Activated CD4-positive, alpha-beta T cell treated with anti-CD3 and anti-CD28 coated beads, Interleukin-10, Interleukin-2, amounts not matched to agents 100 ng/mL and 50 ng/mL, durations not matched to agents 16 hours and 8 hours (primary cell): ENCODE data around the gene COA8.
A peak's percentile ranks its signal among the peaks of the same experiment; 100 is the strongest.
"Not testable (repeated sequence)": the region's sequence is repeated elsewhere in the genome, so short reads cannot be mapped to it uniquely, and the experiment has no call there.

Experiments
- DNase-seq: peaks from one replicate; pipeline ENCODE4 v3.0.0-alpha.2; 2020

Gene COA8, protein sequence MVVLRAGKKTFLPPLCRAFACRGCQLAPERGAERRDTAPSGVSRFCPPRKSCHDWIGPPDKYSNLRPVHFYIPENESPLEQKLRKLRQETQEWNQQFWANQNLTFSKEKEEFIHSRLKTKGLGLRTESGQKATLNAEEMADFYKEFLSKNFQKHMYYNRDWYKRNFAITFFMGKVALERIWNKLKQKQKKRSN

GRCh38 chr14:103562429-103563225, at the start of gene COA8, which contains the start of gene BAG5:
Gene COA8, plus strand, starts transcription at chr14:103562960. Its CDS starts 42 bp downstream, at chr14:103563002.
Gene BAG5, minus strand, starts transcription at chr14:103562657. Its CDS starts 1,493 bp downstream, at chr14:103561164.
- peak; percentile 91 for DNase-seq

DNA sequence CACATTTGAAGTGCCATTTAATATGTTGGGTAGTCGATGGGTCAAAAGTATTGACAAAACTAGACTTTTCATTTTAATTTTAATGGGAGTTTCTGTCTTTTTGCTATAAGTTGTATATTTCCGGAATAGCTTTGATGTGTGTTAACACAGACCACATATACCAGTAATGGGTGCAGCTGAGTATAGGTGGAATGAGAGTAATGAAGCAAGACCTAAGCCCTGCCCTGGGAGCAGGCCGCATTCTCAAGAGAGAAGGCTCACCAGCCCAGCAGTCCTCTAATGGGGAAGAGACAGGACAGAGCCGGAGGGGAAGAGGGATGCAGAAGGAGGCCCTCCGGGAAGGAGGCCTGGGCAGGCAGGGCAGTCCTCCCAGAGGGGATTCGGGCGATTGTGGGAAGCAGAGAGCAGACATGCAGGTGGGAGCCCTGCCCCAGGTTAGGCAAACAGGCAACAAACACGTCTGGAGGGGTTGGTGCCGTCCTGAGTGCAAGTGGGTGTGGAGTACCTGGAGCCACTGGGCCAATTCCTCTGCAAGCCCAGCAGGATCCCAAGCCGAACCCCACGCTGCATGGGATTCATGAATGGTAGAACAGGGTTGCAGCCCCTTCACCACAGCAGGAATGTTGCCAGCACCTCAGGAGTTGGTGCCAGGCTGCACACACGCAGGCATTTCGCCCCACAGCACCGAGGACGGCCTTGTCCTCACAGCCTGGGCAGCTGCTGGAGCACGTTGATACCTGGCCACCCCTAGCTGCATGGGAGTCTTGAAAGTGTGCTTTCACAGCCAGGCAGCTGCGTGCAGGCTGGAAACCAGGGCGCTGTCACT, 48.0 kb upstream of the COA8 start:
- no peak for DNase-seq

GRCh38 chr14:103516426-103517173, 46.2 kb upstream of the COA8 start:
- no peak for DNase-seq

- DNase-seq = no peak
Measured at GRCh38 chr14:103517174-103517566, 45.6 kb upstream of the COA8 start.

DNA sequence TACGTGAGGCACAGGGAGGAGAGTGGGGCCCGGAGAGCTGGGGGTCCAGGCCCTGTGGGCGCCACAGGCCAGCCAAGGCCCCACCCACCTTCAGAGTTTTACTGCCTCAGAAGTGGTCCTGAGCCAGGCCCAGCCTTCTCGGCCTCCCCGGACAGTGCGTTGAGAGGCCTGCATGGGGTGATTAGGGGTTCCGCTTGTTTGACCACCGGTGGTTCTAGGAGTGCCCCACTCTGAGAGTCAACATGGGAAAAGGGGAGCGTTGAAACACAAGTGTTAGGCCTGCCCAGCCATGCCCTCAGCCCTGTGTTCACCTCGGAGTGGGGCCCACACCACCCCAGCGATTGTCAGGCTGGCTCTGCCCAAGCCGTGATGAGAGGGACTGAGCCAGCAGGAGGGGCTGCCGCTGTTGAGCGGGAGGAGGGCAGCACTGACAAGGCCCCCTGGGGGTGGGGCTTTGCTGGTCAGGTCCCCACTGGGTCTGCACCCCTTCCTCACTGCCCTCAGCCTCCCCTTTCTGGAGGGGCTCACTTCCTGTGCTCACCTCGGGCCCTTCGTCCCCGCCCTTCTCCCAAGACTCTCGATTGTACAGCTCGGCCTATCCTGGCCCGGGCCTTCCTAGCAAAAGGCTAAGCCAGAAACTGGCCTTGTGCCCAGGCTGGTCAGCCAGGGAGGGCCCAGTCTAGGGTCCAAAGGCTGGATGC, 44.9 kb upstream of the COA8 start:
- DNase-seq = no peak

- DNase-seq = peak; percentile 55
Measured at GRCh38 chr14:103518422-103519042, 44.2 kb upstream of the COA8 start.

DNA sequence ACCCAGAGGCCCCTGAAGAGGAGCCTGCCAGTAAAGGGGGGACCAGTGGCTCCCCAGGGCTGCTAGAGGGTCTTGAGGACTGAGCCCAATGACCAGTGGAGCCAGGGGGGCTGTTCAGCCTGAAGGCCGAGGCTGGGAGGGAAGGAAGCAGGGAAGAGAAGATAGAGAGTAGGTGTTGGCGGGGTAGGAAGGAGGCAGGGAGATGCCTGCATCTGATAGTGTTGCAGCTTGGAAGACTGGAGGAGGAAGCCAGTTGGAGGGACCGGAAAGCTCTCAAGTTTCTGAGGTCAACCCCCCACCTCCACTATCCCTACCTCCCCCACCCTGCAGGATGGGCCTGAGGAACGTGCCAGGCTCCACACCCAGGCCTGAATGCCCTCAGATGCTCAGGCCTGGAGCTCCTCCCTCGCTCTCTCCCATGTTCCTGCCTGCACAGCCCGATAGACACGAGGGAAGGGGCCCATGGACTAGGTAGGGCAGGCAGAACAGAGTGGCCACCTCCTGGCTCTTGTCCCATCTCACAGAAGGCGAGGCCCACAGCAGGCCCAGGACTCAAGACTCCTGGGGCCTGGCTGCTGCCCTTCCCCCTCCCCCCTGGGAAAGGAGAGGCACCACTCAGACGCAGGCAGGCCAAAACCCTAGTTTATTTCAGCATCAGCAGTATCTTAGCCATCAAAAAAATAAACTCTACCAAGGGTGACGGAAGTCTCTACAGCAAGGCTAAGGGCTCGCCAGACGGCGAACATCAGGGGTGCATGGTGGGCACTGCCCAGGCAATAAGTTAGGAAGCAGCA, 43.5 kb upstream of the COA8 start:
- no peak for DNase-seq

DNA sequence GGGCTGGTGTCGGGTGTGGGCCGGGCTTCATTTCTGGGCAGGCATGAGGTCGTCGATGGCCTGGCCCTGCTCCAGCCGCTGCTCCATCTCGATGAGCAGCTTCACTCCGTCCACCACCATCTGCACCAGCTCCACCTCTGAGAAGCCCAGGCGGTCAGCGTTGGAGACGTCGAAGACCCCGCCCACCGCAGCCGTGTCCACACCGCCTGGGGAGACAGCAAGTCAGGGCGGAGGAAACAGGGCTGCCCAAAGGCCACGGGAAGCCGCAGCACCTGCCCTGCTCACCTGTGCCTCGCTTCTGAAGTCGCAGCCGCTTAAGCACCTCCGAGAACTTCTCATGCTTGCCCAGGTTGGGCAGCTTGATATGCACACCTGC, 42.9 kb upstream of the COA8 start:
- DNase-seq = no peak

DNA sequence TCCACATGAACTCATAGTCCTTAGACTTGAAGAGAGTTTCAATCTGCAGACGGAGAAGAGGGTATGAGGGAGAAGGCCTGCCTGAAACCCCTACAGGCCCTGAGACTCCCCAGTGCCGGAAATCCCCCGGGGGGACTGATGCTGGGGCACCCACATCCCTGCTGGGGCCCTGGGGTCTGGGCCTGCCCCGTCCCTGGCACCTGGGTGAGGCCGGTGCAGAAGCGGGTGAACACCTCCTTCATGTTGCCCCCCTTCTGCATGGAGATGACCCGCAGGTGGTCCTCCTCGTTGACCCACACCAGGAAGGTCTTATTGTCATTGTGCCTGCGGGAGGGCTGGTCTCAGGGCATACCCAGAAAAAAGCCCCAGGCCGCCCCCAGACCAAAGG, 42.5 kb upstream of the COA8 start:
- no peak for DNase-seq

GRCh38 chr14:103520657-103521437, 41.9 kb upstream of the COA8 start:
- peak; percentile 52 for DNase-seq

DNA sequence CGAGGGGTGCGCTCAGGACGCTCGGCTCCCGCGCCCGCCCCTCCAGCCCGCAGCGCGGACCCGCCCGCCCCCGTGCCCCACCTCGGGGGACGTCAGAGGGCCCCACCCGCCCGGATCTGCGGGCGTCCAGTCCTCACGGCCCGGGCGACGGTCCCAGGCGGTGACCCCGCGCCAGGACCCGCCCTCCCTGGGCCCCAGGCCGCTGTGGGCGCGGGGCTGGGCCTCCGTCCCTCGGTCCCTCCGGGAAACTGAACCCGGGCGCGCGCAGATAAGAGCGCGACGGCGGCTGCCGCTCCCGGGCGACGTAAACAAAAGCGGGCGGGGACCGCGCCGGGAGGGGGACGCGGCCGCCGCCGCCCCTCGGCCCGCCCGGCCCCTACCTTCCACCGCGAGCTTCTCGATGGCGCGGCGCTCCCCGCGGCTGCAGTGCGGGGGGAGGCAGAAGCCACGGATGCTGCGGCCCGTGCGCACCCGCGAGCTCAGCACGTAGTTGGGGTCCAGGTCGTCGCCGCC, 41.3 kb upstream of the COA8 start:
- no peak for DNase-seq

DNA sequence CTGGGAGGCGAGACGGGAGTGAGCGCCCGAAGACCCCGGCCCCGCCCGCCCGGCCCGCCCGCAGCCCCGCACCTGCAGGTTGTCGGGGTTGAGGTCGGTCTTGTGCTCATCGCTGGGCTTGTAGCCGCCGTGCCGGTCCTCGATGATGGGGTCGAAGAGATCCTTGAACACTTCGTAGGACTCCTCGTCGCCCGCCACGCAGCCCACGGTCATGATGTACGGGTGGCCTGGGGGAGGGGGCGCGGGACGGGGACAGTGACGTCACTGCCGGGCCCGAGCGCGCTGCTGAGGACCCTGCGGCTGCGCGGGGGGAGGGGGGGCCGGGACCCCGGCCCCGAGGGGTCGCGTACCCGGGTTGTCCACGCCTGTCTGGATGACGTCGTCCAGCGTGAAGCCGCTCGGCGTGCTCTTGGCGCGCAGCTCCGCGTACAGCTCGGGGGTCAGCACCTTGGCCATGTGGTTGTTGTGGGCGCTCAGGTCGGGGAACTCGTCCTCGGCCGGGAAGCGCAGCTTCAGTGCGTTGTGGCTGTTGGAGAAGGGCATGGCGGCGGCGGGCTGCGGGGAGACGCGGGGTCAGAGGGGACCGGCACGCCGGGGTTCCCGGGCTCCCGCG, 40.7 kb upstream of the COA8 start:
- no peak for DNase-seq

- no peak for DNase-seq
Measured at GRCh38 chr14:103522649-103523574, 39.8 kb upstream of the COA8 start, which contains the start of gene CKB. Gene CKB, minus strand, starts transcription at chr14:103522830. Its CDS starts 337 bp downstream, at chr14:103522493.

GRCh38 chr14:103523575-103523954, 39.2 kb upstream of the COA8 start:
- DNase-seq = no peak

DNA sequence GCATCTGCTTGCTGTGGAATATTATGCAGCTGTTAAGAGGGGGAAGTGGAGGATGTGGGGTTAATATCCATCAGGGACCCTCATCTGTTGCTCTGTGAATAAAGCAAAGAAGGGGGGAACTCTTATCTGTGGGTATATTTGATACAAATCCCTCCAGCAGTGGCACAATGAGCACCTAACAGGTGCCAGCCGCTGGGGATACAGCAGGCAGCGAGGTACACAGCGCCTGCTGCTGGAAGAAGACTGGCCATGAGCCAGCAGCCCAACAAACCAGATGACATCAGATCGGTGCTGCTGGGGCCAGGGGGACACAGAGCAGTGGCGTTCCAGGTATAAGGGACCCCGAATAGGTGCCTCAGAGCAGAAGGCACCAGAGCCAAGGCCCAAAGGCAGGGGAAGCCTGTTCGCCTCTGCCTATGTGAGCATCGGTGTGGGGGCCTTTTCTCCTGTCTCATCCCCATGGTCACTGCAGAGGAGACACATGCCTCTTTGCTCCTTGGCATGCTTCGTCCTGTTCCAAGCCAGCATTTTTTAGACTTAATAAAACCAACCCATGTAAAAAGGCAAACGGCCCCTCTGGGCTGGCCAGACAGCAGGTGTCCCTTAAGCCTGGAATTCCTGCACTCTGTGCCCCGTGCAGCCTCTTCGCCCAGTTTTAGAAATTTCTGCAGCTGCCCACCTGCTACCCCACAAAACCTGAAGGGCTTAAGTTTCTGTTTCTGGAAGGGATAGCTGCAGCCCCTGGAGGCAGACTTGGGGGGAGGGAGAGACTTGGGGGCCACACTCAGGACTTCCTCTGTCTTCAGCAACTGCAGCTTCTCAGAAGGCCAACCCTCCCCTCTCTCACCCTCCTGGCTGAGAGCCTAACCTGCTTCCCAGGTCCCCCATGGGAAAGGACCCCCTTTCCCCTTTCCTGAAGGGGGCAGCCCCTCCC, 38.5 kb upstream of the COA8 start:
- no peak for DNase-seq

DNA sequence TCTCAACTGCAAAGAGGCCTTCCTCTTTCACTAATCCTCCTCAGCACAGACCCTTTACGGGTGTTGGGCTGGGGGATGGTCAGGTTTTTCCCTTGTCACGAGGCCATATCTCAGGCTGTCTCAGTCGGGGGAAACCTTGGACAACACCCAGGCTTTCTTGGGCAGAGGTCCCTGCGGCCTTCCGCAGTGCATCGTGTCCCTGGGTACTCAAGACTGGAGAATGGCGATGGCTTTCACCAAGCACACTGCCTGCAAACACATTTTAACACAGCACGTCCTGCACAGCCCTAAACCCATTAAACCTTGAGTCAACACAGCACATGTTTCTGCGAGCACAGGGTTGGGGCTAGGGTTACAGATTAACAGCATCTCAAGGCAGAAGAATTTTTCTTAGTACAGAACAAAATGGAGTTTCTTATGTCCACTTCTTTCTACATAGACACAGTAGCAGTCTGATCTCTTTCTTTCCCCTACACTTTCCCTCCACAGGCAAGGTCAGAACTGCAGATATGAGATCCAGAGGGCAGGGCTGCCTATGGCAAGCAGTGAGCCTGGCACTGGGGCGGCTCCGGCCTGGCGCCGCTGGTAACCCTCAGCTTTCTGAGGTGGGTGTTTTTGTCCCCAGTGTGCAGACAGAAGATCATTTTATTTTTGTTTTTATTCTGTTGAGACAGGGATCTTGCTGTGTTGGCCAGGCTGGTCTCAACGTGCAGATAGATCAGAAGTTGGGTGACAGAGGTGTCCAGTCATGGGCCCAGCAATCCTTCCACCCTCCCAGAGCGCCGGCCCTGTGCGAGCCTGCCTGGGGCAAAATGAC, 37.1 kb upstream of the COA8 start:
- DNase-seq = not testable (repeated sequence)
